OCI-LY3 (cell line): ENCODE measurements around the gene EPHA1.
"Not testable (repeated sequence)": the region's sequence is repeated elsewhere in the genome, so short reads cannot be mapped to it uniquely, and the experiment has no call there.

Source experiments
- H2AFZ ChIP-seq: fragments of 200-600, 300-600 bp; shearing (Covaris generic); 2 replicates; pipeline ENCODE4 v1.6.0; 2014; ENCODE audit warnings: antibody characterized with exemption, low read depth, low read length
- H3K27ac ChIP-seq: fragments of 200-600, 300-600 bp; sonication (generic); 2 replicates; pipeline ENCODE4 v1.5.1; 2014; ENCODE audit warnings: mild to moderate bottlenecking, low read length, moderate library complexity, mixed read lengths
- H3K27me3 ChIP-seq: fragments of 200-600, 300-600 bp; sonication (generic); 2 replicates; pipeline ENCODE4 v1.6.1; 2014; ENCODE audit warnings: low read depth, low read length, mixed read lengths
- H3K36me3 ChIP-seq: fragments of 200-600, 300-600 bp; sonication (generic); replicated peaks from 2 replicates; pipeline ENCODE3; 2014; ENCODE audit warnings: low read depth, low read length, mixed read lengths
- H3K4me1 ChIP-seq: fragments of 300-600, 200-600 bp; sonication (generic); 2 replicates; pipeline ENCODE4 v1.6.1; 2014; ENCODE audit warnings: low read length, mixed read lengths
- H3K4me2 ChIP-seq: fragments of 200-600, 300-600 bp; sonication (generic); 2 replicates; pipeline ENCODE4 v1.6.1; 2014; ENCODE audit warnings: low read length, mixed read lengths
- H3K4me3 ChIP-seq: fragments of 300-600, 200-600 bp; sonication (generic); 2 replicates; pipeline ENCODE4 v1.5.1; 2014; ENCODE audit warnings: antibody characterized with exemption, mild to moderate bottlenecking, low read length, moderate library complexity
- H3K79me2 ChIP-seq: fragments of 300-600, 200-600 bp; shearing (Covaris generic); 2 replicates; pipeline ENCODE4 v1.6.1; 2014; ENCODE audit warnings: mild to moderate bottlenecking, low read length, mixed read lengths
- H3K9ac ChIP-seq: fragments of 300-600, 200-600 bp; shearing (Covaris generic); 2 replicates; pipeline ENCODE4 v1.6.0; 2014; ENCODE audit warnings: mild to moderate bottlenecking, low read length, moderate library complexity
- H3K9me3 ChIP-seq: fragments of 200-600, 300-600 bp; shearing (Covaris generic); 2 replicates; pipeline ENCODE4 v1.6.1; 2014; ENCODE audit warnings: low read length, mixed read lengths; ENCODE audit not compliant: insufficient read depth
- H4K20me1 ChIP-seq: fragments of 200-600, 300-600 bp; sonication (generic); 2 replicates; pipeline ENCODE4 v1.6.1; 2016; ENCODE audit warnings: low read length, mixed read lengths; ENCODE audit not compliant: insufficient read depth
- CTCF ChIP-seq: fragments of 200-600, 300-600 bp; sonication (generic); IDR thresholded peaks from 2 replicates; pipeline ENCODE4 v1.5.1; 2014; ENCODE audit warnings: antibody characterized with exemption, low read length, low read depth
- EZH2phosphoT487 ChIP-seq: fragments of 200-600 bp; shearing (Covaris generic); IDR thresholded peaks from 2 replicates; pipeline ENCODE4 v1.6.1; 2018; ENCODE audit warnings: antibody characterized with exemption, mixed run types, low read depth

Gene EPHA1

GRCh38 chr7:143422033-143422432, 13.4 kb upstream of the EPHA1 start:
- Histone ChIP-seq H3K4me1 (no peaks in the 10 kb centered on the region), H3K9me3 (no peaks in the 10 kb centered on the region), H3K4me2 (no peak overlapping the region), H3K27me3 (peaks cover 16% of the 10 kb centered on the region), H2AFZ (no peak overlapping the region), H3K79me2 (no peaks in the 10 kb centered on the region), H3K36me3 (no peaks in the 10 kb centered on the region), H3K4me3 (no peak overlapping the region), H3K27ac (no peak overlapping the region), H4K20me1 (no peaks in the 10 kb centered on the region), H3K9ac (no peak overlapping the region)
- TF ChIP-seq CTCF (no peak), EZH2phosphoT487 (no peak)

GRCh38 chr7:143420624-143421023, 12.0 kb upstream of the EPHA1 start:
- not testable (repeated sequence) for H3K4me1 ChIP-seq, H4K20me1 ChIP-seq, H3K9ac ChIP-seq, H3K79me2 ChIP-seq, H3K4me2 ChIP-seq, H3K9me3 ChIP-seq, H3K36me3 ChIP-seq, H3K27ac ChIP-seq, H2AFZ ChIP-seq, H3K4me3 ChIP-seq
- H3K27me3 ChIP-seq: peaks cover 24% of the 10 kb centered on the region

GRCh38 chr7:143419880-143420279, 11.2 kb upstream of the EPHA1 start:
- H3K27ac ChIP-seq: no peak overlapping the region
- H4K20me1 ChIP-seq: no peaks in the 10 kb centered on the region
- H3K36me3 ChIP-seq: no peaks in the 10 kb centered on the region
- no peak overlapping the region for H3K4me3 ChIP-seq
- peaks cover 29% of the 10 kb centered on the region for H3K27me3 ChIP-seq
- TF ChIP-seq EZH2phosphoT487 (no peak), CTCF (no peak)
- H3K79me2 ChIP-seq: no peaks in the 10 kb centered on the region
- no peaks in the 10 kb centered on the region for H3K4me1 ChIP-seq
- no peak overlapping the region for H3K4me2 ChIP-seq
- no peak overlapping the region for H2AFZ ChIP-seq
- no peaks in the 10 kb centered on the region for H3K9me3 ChIP-seq
- no peak overlapping the region for H3K9ac ChIP-seq

GRCh38 chr7:143418681-143419458, 10.2 kb upstream of the EPHA1 start:
- H3K9ac ChIP-seq: no peak overlapping the region
- no peaks in the 10 kb centered on the region for H3K4me1 ChIP-seq
- H3K27ac ChIP-seq: no peak overlapping the region
- TF ChIP-seq CTCF (no peak), EZH2phosphoT487 (no peak)
- no peaks in the 10 kb centered on the region for H3K79me2 ChIP-seq
- no peak overlapping the region for H3K4me3 ChIP-seq
- H3K27me3 ChIP-seq: peaks cover 34% of the 10 kb centered on the region
- no peak overlapping the region for H3K4me2 ChIP-seq
- H3K36me3 ChIP-seq: no peaks in the 10 kb centered on the region
- H4K20me1 ChIP-seq: no peaks in the 10 kb centered on the region
- H2AFZ ChIP-seq: no peak overlapping the region
- no peaks in the 10 kb centered on the region for H3K9me3 ChIP-seq
